WERI-Rb-1 (cell line): ENCODE measurements around the gene SBK3.

ENCODE experiments used
- DNase-seq: peaks from one replicate; pipeline ENCODE4 v3.0.0-alpha.2; 2020
- H3K27ac ChIP-seq: fragments of 250-450 bp; sonication (Bioruptor Pico); 2 replicates; pipeline ENCODE4 v1.5.1; 2020; ENCODE audit warnings: mild to moderate bottlenecking, moderate library complexity
- H3K27me3 ChIP-seq: fragments of 250-450 bp; sonication (Bioruptor Pico); 2 replicates; pipeline ENCODE4 v1.5.1; 2021; ENCODE audit warnings: mild to moderate bottlenecking, low read depth, moderate library complexity; ENCODE audit not compliant: insufficient read depth, severe bottlenecking
- H3K36me3 ChIP-seq: fragments of 250-450 bp; sonication (Bioruptor Pico); 2 replicates; pipeline ENCODE4 v1.5.1; 2020; ENCODE audit warnings: mild to moderate bottlenecking, moderate library complexity
- H3K4me3 ChIP-seq: 2 replicates; pipeline ENCODE4 v1.5.1; 2011; ENCODE audit warnings: low read depth, mild to moderate bottlenecking, control low read depth, low read length
- H3K9me3 ChIP-seq: fragments of 250-450 bp; sonication (Bioruptor Pico); 2 replicates; pipeline ENCODE4 v1.5.1; 2021; ENCODE audit warnings: mild to moderate bottlenecking, moderate library complexity; ENCODE audit not compliant: severe bottlenecking
- TF ChIP-seq, protein P1 (sequence below): IDR thresholded peaks from 2 replicates; pipeline ENCODE4 v1.5.1; 2011; ENCODE audit warnings: low read depth, mild to moderate bottlenecking, control low read depth, inconsistent platforms, low read length

The SBK3 gene

DNA sequence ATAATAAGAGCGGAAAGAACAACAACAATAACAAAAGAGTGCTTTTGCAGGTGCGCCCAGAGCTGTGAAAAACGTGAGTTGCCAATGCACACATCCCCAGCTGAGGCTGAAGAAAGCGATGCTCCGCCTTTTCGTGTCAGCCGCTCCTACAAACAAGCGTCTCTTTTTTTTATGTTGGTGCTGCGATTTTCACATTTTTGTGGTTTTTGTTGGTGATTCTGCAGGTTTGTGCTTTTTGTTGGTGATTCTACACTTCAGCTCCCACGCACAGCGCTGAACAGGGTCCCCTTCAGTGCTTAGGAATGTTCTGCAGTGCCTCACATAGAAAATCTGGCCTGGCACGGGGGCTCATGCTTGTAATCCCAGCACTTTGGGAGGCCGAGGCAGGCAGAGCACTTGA lies 7.3 kb upstream of the SBK3 start:
- Histone ChIP-seq H3K27ac (no peak overlapping the region), H3K27me3 (no peaks in the 10 kb centered on the region), H3K9me3 (no peaks in the 10 kb centered on the region), H3K4me3 (no peak overlapping the region), H3K36me3 (no peaks in the 10 kb centered on the region)
- TF ChIP-seq, protein P1, sequence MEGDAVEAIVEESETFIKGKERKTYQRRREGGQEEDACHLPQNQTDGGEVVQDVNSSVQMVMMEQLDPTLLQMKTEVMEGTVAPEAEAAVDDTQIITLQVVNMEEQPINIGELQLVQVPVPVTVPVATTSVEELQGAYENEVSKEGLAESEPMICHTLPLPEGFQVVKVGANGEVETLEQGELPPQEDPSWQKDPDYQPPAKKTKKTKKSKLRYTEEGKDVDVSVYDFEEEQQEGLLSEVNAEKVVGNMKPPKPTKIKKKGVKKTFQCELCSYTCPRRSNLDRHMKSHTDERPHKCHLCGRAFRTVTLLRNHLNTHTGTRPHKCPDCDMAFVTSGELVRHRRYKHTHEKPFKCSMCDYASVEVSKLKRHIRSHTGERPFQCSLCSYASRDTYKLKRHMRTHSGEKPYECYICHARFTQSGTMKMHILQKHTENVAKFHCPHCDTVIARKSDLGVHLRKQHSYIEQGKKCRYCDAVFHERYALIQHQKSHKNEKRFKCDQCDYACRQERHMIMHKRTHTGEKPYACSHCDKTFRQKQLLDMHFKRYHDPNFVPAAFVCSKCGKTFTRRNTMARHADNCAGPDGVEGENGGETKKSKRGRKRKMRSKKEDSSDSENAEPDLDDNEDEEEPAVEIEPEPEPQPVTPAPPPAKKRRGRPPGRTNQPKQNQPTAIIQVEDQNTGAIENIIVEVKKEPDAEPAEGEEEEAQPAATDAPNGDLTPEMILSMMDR = no peak
- DNase-seq = no peak

DNA sequence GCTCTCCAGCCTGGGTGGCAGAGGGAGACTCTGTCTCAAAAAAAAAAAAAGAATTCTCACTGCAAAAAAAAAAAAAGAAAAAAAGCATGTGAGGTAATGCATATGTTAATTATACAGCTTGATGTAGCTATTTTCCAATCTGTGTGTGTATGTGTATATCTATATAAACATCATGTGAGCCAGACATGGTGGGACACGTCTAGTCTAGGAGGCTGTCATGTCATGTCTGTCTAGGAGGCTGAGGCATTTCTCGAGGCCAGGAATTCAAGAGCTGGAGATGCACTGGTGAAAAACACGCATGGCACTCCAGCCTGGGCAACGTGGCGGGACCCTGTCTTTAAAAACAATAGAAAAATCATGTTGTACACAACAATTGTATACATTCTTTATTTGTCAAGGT lies 6.9 kb upstream of the SBK3 start:
- no peaks in the 10 kb centered on the region for H3K36me3 ChIP-seq
- no peak overlapping the region for H3K4me3 ChIP-seq
- H3K27ac ChIP-seq = no peak overlapping the region
- TF ChIP-seq, protein P1 = no peak
- no peak for DNase-seq
- no peaks in the 10 kb centered on the region for H3K9me3 ChIP-seq
- no peaks in the 10 kb centered on the region for H3K27me3 ChIP-seq

DNA sequence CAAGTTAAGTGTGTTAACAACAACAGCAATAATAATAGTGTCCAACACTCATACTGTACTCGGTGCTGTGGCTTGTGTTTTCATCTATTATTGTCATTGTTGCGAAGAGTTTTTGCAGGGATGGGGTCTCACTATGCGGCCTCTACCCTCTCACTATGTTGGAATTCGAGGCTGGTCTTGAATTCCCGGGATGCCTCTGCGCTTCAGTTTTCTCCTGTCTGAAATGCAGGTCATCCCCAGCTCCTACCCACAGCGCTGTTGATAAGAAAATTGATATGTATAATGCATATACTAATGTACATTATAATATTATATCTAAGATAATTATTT lies 4.9 kb upstream of the SBK3 start:
- peak overlapping the region; percentile 71 for H3K27ac ChIP-seq
- H3K27me3 ChIP-seq = no peaks in the 10 kb centered on the region
- no peak for DNase-seq

DNA sequence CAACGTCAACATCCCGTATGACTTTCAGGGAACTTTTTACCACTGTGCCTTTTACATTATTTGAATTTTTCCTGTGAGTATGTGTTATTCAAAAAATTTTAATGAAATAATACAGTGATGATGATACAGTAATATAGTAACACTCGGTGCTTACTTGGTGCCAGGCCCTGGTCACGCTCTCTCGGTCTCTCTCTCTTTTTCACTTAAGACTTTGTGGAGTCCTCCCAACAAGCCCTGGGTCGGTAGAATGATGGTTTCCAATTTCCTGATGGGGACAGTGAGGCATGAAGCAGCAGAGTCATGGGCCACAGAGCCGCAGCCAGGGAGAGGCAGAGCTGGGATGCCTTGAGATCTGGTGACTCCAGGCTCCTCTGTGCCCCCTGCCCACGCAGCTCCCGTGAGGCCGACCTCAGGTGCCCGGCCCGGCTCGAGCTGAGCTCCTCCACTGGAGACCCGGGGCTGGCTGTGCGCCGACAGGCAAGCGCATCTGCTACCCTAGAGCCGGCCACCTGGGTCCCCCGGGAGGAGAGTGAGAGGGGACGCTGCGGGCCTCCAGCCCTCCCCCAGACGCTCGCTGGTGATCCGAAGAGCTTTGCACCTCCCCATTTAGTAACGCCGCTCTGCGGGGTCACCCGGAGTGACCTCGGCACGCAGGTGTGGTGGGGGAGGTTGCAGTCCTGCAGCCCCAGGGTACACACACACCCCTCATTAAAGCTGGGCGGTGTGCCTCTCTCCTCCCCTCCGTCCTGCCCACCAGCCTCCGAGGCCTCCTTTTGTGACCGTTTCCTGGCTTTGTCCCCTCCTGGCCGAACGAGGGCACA lies 4.4 kb upstream of the SBK3 start:
- Histone ChIP-seq H3K27me3 (no peaks in the 10 kb centered on the region), H3K36me3 (no peaks in the 10 kb centered on the region), H3K4me3 (peak overlapping the region; percentile 40), H3K9me3 (no peaks in the 10 kb centered on the region), H3K27ac (peak overlapping the region; percentile 71)
- TF ChIP-seq, protein P1 = no peak
- DNase-seq = peak; percentile 83

More for the DNA sequence above, 4.9 kb upstream of the SBK3 start:
- Histone ChIP-seq H3K36me3 (no peaks in the 10 kb centered on the region), H3K4me3 (peak overlapping the region; percentile 40), H3K9me3 (no peaks in the 10 kb centered on the region)
- TF ChIP-seq, protein P1 = no peak

DNA sequence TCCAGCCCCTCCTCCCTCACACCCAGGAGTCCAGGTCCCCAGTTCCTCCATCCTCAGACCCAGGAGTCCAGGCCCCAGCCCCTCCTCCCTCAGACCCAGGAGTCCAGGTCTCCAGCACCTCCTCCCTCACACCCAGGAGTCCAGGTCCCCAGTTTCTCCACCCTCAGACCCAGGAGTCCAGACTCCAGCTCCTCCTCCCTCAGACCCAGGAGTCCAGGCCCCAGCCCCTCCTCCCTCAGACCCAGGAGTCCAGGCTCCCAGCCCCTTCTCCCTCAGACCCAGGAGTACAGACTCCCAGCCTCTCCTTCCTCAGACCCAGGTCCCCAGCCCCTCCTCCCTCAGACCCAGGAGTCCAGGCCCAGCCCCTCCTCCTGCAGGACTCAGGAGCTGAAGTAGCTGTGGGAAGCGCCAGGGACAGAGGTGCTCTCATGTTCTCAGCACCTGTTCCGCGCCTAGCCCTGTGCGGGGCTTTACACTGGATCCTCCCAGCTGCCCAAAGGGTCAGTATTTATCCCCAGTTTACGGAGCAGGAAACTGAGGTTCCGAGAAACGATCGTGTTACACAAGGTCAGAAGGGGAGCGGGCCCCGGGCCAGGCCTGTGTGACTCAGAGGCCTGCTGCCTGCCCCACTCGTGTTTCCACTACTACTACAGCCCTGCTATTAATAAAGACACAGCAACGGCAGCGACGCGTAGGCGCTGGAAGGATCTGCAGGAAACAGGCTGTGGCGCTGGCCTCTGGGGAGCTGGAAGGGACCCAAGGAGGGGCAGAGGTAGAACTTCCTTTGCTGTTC lies 1.7 kb upstream of the SBK3 start:
- no peaks in the 10 kb centered on the region for H3K27me3 ChIP-seq
- no peaks in the 10 kb centered on the region for H3K36me3 ChIP-seq
- TF ChIP-seq, protein P1 = no peak
- DNase-seq = peak; percentile 41
- peak overlapping the region; percentile 51; the same call in 1 of the 2 replicates for H3K27ac ChIP-seq
- H3K4me3 ChIP-seq = no peak overlapping the region
- H3K9me3 ChIP-seq = no peaks in the 10 kb centered on the region
